OCI-LY7 (cell line): Measurements from ENCODE around the gene GPR137B. TPM values are rescaled to one million over a fixed set of nuclear protein-coding genes. Genes with fewer than 3 reads are reported as not detected.
"Not testable (repeated sequence)": the region's sequence is repeated elsewhere in the genome, so short reads cannot be mapped to it uniquely, and the experiment has no call there.

ENCODE experiments used
- BruUV-seq: library from RNA; stranded (reverse); fragments of 400-500 nt; replicated peaks from 2 replicates; lab custom pipeline; 2021; lab: Mats Ljungman, UMichigan
- CTCF ChIA-PET: fragments of 300-600 bp; sonication (Branson Sonifier 250); formaldehyde crosslinking; loops from one replicate; lab custom pipeline; 2022; ENCODE audit warnings: antibody characterized with exemption; ENCODE audit not compliant: unreplicated experiment; lab: Charles Lee
- POLR2A ChIA-PET: fragments of 300-600 bp; sonication (Branson Sonifier 250); formaldehyde crosslinking; loops from one replicate; lab custom pipeline; 2022; ENCODE audit warnings: antibody characterized with exemption; lab: Charles Lee
- DNase-seq: peaks from one replicate; pipeline ENCODE4 v3.0.0-alpha.2; 2015; ENCODE audit warnings: low spot score
- H2AFZ ChIP-seq: fragments of 200-600 bp; sonication (generic), shearing (Covaris generic); 2 replicates; pipeline ENCODE4 v1.6.1; 2014; ENCODE audit warnings: mild to moderate bottlenecking, antibody characterized with exemption, low read length, moderate library complexity
- H3K27ac ChIP-seq: fragments of 200-600 bp; sonication (generic); 2 replicates; pipeline ENCODE4 v1.5.1; 2014; ENCODE audit warnings: mixed run types, low read depth, mild to moderate bottlenecking, moderate library complexity, low read length, inconsistent platforms; ENCODE audit not compliant: poor library complexity, severe bottlenecking
- H3K36me3 ChIP-seq: fragments of 200-600 bp; sonication (generic); 2 replicates; pipeline ENCODE4 v1.6.1; 2014; ENCODE audit warnings: mild to moderate bottlenecking, antibody characterized with exemption, low read length, moderate library complexity, mixed read lengths; ENCODE audit not compliant: insufficient read depth
- H3K4me1 ChIP-seq: fragments of 200-600 bp; sonication (generic); 2 replicates; pipeline ENCODE4 v1.5.1; 2014; ENCODE audit warnings: mild to moderate bottlenecking, low read length; ENCODE audit not compliant: insufficient read depth, poor library complexity, severe bottlenecking
- H3K4me2 ChIP-seq: fragments of 200-600 bp; sonication (generic); 2 replicates; pipeline ENCODE4 v1.6.1; 2014; ENCODE audit warnings: mild to moderate bottlenecking, low read length
- H3K4me3 ChIP-seq: fragments of 200-600 bp; sonication (generic); 2 replicates; pipeline ENCODE4 v1.5.1; 2014; ENCODE audit warnings: mild to moderate bottlenecking, low read depth, low read length; ENCODE audit not compliant: poor library complexity, severe bottlenecking
- H3K79me2 ChIP-seq: fragments of 200-600 bp; sonication (generic); 2 replicates; pipeline ENCODE4 v1.6.1; 2016; ENCODE audit warnings: low read depth, mild to moderate bottlenecking, low read length, moderate library complexity, mixed read lengths; ENCODE audit not compliant: insufficient read depth
- H3K9me2 ChIP-seq: fragments of 200-600 bp; sonication (generic); 2 replicates; pipeline ENCODE4 v1.6.1; 2016; ENCODE audit warnings: mild to moderate bottlenecking, low read length, mixed read lengths; ENCODE audit not compliant: insufficient read depth
- H3K9me3 ChIP-seq: fragments of 200-600 bp; sonication (generic); 2 replicates; pipeline ENCODE4 v1.6.1; 2014; ENCODE audit warnings: mild to moderate bottlenecking, mixed run types, low read length, mixed read lengths
- H4K20me1 ChIP-seq: fragments of 200-600 bp; sonication (generic); 2 replicates; pipeline ENCODE4 v1.6.1; 2014; ENCODE audit warnings: mild to moderate bottlenecking, antibody characterized with exemption, low read length, moderate library complexity, mixed read lengths; ENCODE audit not compliant: insufficient read depth
- EZH2phosphoT487 ChIP-seq: fragments of 200-600 bp; sonication (generic); IDR thresholded peaks from 2 replicates; pipeline ENCODE4 v1.6.1; 2018; ENCODE audit warnings: low read depth, borderline replicate concordance, mild to moderate bottlenecking, mixed run types, antibody characterized with exemption, low read length, moderate library complexity, mixed read lengths
- intact Hi-C: fragments of 100-400 bp; cut with micrococcal nuclease; formaldehyde crosslinking; loops from one replicate; pipeline ENCODE4 v1.10.0; 2022; ENCODE audit not compliant: unreplicated experiment
- total RNA-seq, 2 experiments: library from RNA; depleted of rRNA in 1 of 2; stranded (reverse); fragments of >200 nt in 1 of 2; shearing (Covaris generic) in 1 of 2; gene quantifications; 2 replicates each; pipeline ENCODE4 v1.2.3, GENCODE V29; 2014 to 2022
- TF ChIP-seq, protein P1 (sequence below): fragments of 200-600 bp; sonication (generic); conservative IDR thresholded peaks from 2 replicates; pipeline ENCODE4 v1.5.1; 2014; ENCODE audit warnings: mild to moderate bottlenecking, antibody characterized with exemption, low read length, moderate library complexity, mixed read lengths

Gene GPR137B
- total RNA-seq, 2 experiments from 2014 or later = 2.8 to 3.1 TPM

DNA sequence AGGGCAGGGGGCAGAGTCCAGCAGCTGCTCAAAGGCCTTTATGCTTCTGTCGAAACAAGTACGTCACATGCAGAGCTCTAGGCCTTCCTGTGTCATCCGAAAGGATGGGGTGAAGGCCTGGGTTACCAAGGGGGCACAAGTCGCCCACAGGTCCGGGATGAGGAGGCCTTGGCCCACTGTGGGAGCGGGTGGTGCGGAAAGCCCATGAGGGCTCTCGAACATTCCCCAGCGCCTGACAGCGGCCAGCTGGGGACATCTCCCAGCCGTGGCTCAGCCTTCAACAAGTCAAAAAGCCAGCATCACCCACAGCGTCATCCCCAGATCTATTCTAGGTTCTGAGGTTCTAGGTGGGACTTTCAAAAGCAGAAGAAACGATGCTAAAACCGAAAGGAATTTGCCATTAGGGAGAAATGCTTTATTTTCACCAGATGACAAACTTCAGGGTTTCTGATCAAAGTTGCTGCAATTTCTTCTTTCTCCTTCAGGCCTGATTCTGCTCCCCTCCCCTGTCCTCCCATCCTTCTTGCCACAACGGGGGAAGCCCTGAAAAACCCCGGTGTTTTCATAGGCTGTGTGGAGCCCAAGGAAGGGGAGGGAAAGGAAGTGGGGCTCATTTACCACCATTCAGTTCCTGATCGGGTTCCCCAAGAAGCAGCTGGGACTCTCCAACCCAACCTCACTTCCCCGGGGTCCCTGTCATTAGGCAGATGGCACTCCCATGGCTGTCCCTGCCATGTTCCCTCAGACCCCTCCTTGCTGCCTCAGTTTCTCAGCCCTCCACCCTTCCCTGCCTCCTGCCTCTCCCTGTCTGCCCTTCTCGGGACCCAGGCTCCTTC is 17.6 kb downstream of the GPR137B start:
- BruUV-seq = no TSS peak
- no peak for TF ChIP-seq EZH2phosphoT487
- intact Hi-C loops = loop anchor here (10.0 kb wide), 1 partner anchor 655 kb away; the partner anchor contains the start of gene B3GALNT2
- no peaks in the 10 kb centered on the region for H3K79me2 ChIP-seq
- H3K4me1 ChIP-seq = peaks cover 56% of the 10 kb centered on the region
- no peaks in the 10 kb centered on the region for H3K9me2 ChIP-seq
- H3K36me3 ChIP-seq = no peaks in the 10 kb centered on the region
- peak overlapping the region; percentile 12; the same call in 1 of the 2 replicates for H2AFZ ChIP-seq
- peak overlapping the region; percentile 51 for H3K4me2 ChIP-seq
- H3K27ac ChIP-seq = no peak overlapping the region
- ChIA-PET CTCF (no interaction called here), POLR2A (interaction anchor here (0.6 to 0.7 kb wide), 2 partner anchors 230 to 992 kb away, joined by 3 read pairs; no protein-coding TSS in a partner anchor)
- no peak for DNase-seq
- peaks cover 18% of the 10 kb centered on the region; the same call in 1 of the 2 replicates for H3K9me3 ChIP-seq
- no peaks in the 10 kb centered on the region for H4K20me1 ChIP-seq
- H3K4me3 ChIP-seq = peak overlapping the region; percentile 22

DNA sequence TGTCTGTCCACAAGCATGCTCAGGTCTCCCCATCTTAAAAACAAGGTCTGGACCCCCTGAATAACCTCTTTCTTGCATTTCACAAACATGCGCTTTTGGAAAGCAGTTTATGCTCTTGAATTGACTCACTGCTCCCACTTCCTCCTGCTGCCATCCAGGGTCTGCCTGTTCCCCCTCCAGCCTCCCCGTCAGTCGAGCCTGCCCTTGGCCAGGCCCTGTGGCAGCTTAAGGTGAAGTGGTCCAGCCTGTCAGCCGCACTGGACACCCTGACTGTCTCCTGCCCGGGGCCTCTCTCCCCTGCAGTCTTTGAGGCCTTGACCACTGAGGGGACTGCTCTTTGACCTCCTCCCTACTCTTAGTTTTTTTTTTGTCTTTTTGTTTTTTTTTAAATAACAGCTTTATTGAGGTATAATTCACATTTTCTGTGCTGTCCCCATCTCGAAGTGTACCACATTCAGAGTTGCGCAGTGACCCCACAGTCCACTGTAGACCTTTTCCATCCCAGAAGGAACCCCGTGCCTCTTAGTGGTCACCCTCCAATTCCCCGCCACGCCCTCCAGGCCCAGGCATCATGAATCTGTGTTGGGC is 18.3 kb downstream of the GPR137B start:
- no peak for DNase-seq
- H3K79me2 ChIP-seq = no peaks in the 10 kb centered on the region
- H3K4me3 ChIP-seq = peak overlapping the region; percentile 22
- CTCF ChIA-PET = no interaction called here
- H3K4me2 ChIP-seq = peak overlapping the region; percentile 51
- H3K27ac ChIP-seq = no peak overlapping the region
- TF ChIP-seq EZH2phosphoT487 = no peak
- TF ChIP-seq, protein P1, sequence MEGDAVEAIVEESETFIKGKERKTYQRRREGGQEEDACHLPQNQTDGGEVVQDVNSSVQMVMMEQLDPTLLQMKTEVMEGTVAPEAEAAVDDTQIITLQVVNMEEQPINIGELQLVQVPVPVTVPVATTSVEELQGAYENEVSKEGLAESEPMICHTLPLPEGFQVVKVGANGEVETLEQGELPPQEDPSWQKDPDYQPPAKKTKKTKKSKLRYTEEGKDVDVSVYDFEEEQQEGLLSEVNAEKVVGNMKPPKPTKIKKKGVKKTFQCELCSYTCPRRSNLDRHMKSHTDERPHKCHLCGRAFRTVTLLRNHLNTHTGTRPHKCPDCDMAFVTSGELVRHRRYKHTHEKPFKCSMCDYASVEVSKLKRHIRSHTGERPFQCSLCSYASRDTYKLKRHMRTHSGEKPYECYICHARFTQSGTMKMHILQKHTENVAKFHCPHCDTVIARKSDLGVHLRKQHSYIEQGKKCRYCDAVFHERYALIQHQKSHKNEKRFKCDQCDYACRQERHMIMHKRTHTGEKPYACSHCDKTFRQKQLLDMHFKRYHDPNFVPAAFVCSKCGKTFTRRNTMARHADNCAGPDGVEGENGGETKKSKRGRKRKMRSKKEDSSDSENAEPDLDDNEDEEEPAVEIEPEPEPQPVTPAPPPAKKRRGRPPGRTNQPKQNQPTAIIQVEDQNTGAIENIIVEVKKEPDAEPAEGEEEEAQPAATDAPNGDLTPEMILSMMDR = no peak
- H3K4me1 ChIP-seq = peaks cover 51% of the 10 kb centered on the region
- no TSS peak for BruUV-seq
- POLR2A ChIA-PET = interaction anchor here (0.6 kb wide), 1 partner anchor 993 kb away, joined by 3 read pairs; no protein-coding TSS in a partner anchor
- intact Hi-C loops = no loop called here
- H3K36me3 ChIP-seq = no peaks in the 10 kb centered on the region
- peaks cover 18% of the 10 kb centered on the region; the same call in 1 of the 2 replicates for H3K9me3 ChIP-seq
- peak overlapping the region; percentile 12; the same call in 1 of the 2 replicates for H2AFZ ChIP-seq
- H3K9me2 ChIP-seq = no peaks in the 10 kb centered on the region
- no peaks in the 10 kb centered on the region for H4K20me1 ChIP-seq

DNA sequence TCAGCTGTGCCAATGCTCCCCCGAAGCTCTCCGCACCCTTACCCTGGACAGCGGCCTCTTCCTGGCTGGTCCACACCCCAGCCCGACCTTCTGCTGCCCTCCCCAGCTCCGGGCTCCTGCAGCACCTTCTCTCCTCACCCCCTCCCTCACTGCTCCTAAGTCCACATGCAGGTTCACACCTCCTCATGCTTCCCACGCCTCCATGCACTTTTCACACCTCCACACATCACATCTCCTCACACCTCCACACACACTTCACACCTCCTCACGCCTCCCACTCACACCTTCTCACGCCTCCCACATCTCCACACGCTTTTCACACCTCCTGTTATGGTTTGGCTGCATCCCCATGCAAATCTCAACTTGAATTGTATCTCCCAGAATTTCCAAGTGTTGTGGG is 18.9 kb downstream of the GPR137B start:
- no peak for DNase-seq
- CTCF ChIA-PET = no interaction called here
- POLR2A ChIA-PET = no interaction called here

DNA sequence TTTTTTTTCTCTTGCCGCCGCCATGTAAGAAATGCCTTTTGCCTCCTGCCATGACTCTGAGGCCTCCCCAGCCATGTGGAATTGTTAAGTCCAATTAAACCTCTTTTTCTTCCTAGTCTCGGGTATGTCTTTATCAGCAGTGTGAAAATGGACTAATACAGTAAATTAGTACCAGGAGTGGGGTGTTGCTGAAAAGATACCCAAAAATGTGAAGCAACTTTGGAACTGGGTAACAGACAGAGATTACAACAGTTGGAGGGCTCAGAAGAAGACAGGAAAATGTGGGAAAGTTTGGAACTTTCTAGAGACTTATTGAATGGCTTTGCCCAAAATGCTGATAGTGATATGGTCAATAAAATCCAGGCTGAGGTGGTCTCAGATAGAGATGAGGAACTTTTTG is 19.4 kb downstream of the GPR137B start:
- H2AFZ ChIP-seq, intact Hi-C loops, BruUV-seq: not testable (repeated sequence)

More for the DNA sequence above, 18.9 kb downstream of the GPR137B start:
- Histone ChIP-seq H3K79me2 (no peaks in the 10 kb centered on the region), H3K4me3 (no peak overlapping the region), H3K36me3 (no peaks in the 10 kb centered on the region), H3K9me2 (no peaks in the 10 kb centered on the region), H3K27ac (no peak overlapping the region), H4K20me1 (no peaks in the 10 kb centered on the region), H3K9me3 (peaks cover 18% of the 10 kb centered on the region; the same call in 1 of the 2 replicates), H2AFZ (no peak overlapping the region), H3K4me1 (peaks cover 45% of the 10 kb centered on the region), H3K4me2 (no peak overlapping the region)
- BruUV-seq = no TSS peak
- intact Hi-C loops = no loop called here
- TF ChIP-seq EZH2phosphoT487 = no peak
- TF ChIP-seq, protein P1 = no peak

More for the DNA sequence above, 19.4 kb downstream of the GPR137B start:
- DNase-seq, H3K27ac ChIP-seq, H3K9me2 ChIP-seq, H4K20me1 ChIP-seq, H3K4me3 ChIP-seq, POLR2A ChIA-PET, H3K4me2 ChIP-seq, CTCF ChIA-PET, H3K79me2 ChIP-seq, H3K36me3 ChIP-seq: not testable (repeated sequence)
- Histone ChIP-seq H3K9me3 (peaks cover 18% of the 10 kb centered on the region; the same call in 1 of the 2 replicates), H3K4me1 (peaks cover 40% of the 10 kb centered on the region)
